HG02798 (cell line): ENCODE measurements around the gene TMEM221.

ENCODE experiments used
- ATAC-seq: cut with Tn5 transposase; IDR thresholded peaks from one replicate; pipeline ENCODE4 v1.9.1; 2021; ENCODE audit warnings: mild to moderate bottlenecking; ENCODE audit not compliant: unreplicated experiment, poor library complexity

Gene TMEM221

GRCh38 chr19:17406887-17407196 lies 41.6 kb downstream of the TMEM221 start:
- no peak for ATAC-seq

DNA sequence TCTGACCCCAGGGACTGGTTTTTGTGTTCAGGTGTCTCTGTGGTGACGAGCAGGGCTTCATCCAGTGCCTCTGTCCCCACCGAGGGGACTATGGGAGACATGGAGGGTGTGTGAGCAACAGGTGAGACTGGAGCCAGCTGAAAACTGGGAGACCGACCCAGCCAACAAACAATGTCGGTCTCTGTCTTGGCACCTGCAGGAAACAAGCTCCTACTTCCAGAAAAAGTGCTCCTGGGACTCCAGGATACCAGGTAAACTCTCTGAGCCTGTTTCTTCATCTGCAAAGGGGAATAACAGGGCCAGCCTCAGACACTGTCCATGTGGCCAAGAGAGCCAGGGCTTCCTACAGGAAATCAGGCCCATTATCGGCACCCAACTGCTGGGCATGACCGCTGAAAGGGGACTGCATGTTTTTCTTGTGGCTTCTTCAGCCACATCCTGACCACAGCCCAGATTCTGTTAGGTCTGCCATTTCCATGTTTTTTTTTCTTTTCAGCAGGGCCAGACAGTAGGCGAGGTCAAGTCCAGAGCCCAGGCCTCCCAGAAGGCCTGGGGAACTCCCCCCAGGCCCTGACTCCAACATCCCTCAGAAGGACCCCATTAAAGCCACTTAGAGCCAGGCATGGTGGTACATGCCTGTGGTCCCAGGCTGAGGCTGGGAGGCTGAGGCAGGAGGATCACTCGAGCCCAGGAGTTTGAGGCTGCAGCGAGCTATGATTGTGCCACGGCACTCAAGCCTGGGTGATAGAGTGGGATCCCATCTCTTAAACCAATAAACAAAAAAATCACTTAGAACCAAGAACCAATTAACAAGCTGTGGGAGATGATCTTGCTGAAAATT lies 42.2 kb downstream of the TMEM221 start:
- no peak for ATAC-seq

DNA sequence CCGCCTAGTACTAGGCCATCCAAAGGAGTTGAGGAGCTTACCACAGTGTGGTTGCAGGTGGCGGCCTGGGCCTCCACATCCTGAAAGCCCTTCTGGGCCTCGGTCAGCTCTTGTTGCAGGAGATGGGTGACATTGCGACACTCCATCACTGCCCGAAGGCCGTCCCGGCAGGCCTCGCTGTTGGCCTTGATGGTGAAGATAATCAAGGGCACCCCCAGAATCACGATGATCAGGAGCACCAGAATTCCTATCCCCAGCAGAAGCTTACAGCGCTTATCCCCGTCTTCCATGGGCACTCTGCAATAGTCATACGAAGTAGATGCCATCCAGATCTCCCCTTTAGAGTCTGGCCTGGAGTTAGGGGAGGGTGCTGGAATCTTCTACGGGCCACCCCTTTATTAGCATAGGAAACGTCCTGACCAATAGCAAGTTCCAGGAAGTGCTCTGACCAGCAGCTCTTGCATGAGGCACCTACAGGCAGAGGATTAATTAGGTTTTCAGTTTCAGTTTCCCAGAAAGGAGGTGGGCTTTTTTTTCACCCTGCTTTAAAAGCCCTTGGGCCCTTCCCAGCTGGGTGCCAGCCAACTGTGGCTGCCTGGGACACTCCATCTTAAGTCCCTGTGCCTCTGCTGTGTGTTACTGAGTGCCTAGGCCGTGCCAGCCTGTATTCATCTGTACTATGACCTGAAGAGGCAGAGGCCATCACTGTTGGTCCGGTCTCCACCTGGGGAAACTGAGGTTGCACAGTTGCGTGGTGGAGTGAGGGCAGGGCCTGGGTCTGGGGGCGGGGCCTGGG lies 43.0 kb downstream of the TMEM221 start, which contains the start of gene BST2:
Gene BST2, minus strand, starts transcription at position 381 of the 796 bp plus-strand sequence. Its CDS starts 55 bp downstream, at position 326.
- ATAC-seq, result peak; percentile 85

DNA sequence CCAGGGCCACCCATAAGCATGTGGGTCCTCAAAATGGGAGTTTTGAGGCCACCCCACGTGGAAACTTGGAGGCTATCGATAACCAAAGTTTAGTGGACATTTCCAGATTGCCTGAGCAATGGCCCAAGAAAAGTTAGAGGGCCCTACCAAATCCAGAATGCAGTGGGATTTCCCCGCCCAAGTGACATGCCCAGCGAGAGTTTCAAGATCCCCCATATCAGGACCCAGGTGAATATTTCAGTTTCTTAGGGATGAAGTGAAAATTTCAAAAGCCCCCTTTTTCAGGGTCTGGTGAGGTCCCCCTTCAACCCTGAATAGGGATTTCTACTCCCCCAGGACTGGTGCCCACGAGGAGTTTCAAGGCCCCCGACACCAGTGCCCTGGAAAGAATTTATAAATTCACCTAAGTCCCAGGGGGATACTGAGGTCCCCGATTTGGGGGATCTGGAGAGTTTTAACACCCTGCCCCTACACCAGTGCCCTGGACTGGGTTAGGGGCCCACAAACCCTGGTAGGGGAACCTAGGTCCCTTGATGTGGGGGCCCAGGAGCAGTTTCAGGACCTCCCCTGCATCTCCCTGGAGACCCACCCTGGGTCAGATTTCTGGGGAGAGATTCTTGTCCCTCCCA lies 43.7 kb downstream of the TMEM221 start:
- peak; percentile 1 for ATAC-seq

DNA sequence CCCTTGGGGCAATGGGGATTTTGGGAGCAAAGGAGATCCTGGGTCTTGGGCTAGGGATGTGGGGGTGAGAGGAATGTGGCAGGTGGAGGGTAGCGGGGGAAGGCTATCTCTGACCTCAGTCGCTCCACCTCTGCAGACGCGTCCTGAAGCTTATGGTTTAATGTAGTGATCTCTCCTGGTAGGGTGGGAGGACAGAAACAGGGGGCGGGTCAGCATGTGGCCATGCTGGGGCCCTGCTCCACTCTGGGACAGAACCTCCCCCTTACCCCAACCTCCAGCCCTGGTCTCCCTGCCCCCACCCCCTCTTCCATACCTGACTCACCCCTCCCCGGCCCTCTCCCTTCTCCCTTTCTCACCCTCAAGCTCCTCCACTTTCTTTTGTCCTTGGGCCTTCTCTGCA lies 44.5 kb downstream of the TMEM221 start:
- ATAC-seq, result no peak

DNA sequence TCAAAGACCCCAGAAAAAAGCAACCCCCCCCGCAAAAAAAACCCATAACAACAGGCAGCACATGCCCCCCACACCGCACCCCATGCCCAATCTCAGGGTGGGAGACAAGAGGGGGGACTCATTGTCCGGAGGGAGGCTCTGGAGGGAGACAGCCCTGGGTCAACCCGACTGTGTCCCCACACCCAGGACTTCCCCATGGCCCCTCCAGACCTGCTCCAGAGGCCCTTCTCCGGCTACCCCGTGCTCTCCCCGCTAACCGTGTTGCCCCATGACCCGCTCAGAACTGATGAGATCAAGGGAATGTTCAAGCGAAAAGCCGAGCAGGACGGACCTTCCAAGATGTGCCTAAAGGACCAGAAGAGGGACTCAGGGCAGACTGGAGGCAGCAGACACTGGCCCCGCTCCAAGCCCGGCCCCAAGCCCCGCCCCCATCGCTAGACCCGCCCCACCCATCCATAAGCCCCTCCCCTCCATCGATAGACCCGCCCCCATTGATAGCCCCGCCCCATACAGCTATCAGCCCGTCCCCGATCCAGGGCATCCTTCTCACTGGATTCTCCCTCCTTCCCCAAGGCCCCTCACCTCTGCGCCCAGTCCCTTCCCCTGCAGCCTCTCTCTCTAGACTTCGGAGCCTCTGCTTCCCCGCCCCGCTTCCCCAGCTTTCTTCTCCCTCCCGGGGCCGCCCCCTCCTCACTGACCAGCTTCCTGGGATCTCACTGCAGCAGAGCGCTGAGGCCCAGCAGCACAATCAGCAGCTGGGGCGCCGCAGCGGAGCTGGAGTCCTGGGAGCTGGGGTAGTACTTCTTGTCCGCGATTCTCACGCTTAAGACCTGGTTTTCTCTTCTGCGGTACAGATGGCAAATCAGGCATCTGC lies 45.2 kb downstream of the TMEM221 start:
- no peak for ATAC-seq

DNA sequence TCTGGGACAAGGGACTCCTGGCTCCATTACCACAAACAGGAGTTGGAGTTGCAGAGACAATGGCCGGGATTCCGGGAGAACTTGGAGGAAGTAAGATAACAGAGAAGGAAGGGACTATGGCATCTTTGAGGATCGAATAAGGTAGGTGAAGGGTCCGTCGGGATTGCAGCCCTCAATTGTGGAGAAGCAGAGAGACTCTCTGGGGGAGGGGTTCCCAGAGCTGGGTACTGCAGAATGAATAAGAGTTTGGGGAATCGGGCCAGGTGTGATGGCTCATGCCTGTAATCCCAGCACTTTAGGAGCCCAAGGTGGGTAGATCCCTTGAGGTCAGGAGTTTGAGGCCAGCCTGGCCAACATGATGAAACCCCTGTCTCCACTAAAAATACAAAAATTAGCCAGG lies 46.8 kb downstream of the TMEM221 start:
- no peak for ATAC-seq

DNA sequence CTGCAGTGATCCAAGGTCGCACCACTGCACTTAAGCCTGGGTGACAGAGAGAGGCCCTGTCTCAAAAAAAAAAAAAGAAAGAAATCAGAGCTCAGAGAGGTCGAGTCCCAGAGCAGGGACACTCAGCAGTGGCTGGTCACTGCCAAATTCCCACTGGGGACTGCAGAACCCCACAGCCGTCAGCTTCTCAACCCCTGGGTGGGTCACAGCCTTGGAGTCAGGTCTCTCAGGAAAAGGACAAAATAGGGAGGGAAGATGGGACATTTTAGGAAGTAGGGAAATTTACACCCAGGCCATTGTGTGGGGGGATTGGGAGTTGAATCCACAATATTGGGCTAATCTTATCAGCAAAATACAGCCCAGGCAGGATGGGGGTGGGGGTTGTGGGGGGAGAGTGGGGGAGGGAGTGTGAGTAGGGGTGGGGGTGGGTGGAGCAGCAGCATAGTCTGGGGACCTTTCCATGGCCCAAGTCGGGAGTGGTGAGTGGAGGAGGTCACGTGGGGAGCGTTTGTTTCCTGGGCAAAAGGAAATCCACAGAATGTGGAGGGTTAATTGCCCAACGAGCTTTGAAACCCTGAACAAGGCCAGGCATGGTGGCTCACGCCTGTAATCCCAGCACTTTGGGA lies 49.5 kb downstream of the TMEM221 start:
- no peak for ATAC-seq

DNA sequence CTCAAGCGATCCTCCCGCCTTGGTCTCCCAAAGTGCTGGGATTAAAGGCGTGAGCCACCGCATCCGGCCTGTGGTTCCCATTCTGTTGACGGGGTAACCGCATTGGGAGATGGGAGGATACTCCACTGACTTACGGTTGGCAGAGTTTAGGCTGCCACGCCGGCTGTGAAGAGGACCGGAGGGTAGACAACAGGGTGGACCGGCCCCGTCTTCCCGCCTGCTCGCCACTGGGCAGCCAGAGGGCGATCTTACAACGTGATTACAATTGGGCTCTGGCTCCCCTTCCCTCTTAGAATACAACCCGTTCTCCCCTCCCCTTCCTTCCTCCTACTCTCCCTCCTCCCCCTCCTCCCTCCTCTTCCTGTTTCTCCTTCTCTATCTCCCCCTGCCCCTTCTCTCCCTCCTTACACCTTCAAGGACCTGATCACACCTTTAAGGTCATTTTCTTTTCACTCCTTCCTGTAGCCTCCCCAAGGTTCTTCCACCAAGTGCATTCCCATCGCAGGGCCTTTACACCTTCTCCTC lies 53.5 kb downstream of the TMEM221 start:
- ATAC-seq, result no peak

DNA sequence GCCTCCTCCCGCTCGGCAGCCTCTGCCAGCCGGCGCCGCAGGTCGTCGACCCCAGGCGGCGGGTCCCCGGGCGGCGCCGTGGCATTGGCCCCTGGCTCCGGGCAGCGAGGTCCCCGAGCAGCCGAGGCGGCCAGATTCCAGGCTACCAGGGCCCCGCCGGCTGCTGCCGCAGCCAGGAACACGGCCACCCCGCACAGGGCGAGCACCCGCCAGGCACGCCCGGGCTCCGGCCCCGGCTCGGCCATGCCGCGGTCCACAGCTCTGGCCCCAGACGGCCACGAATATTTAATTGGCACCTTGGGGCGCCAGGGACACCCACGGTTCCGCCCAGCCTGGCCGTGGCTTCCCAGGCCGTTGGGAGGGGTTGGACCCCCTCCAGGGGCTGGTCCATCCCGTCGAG lies 54.6 kb downstream of the TMEM221 start, which contains the start of gene CCDC194:
Gene CCDC194, minus strand, starts transcription at position 283 of the 400 bp plus-strand sequence. Its CDS starts 38 bp downstream, at position 245.
- no peak for ATAC-seq

DNA sequence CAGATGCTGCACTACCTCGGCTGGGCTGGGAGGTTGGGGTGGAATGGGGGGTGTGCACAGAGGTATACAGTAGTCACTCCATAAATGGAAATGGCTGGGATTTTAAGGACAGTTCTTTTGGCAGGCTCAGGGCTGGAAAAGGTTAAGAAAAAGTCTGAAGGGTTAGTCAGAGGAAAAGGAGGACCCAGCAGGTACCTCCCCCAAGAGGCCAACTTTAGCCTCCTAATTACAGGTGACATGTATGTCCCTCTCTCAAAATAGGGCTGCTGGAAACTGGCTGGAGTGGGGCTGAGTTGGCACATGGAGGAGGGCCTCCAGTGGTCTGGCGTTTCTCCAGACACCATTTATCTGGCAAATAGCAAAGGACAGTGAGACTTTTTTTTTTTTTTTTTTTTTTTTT lies 55.5 kb downstream of the TMEM221 start:
- ATAC-seq, result no peak

DNA sequence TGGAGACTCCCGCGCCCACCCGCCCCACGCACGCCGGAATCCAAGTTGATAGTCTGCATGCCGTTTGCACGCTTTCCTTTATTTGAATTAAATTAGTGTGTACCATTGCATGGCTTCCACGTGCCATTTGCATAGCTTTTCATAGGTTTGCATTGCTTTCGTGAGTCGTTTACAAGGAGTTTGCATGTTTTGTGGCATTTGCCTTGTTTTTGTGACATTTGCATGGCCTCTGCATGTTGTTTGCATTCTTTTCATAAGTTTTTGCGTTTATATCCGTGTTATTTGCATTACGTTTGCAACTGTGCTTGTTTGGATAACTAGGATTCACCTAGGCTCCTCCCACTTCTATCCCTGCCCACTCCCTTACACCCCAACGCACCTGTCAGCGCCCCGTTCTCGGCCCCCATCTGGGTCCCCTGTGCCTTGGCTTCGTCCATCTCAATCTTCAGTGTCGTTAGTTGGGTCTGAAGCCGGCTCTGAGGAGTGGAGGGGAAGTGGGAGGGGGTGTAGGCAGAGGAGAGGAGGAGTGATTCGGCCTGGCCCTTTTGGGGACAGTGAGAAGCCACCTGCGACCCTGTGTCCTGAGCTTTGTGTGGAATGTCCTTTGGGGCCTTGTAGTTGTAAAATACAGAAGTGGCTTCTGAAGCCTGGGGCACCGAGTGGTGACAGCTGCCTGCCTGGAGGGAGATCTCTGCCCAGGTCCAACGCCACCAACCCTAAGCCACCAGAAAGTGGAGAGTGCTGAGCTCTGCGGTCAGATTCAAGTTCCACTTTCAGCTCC lies 56.9 kb downstream of the TMEM221 start:
- ATAC-seq, result no peak

- peak; percentile 95 for ATAC-seq
Measured at GRCh38 chr19:17390665-17391370, 57.6 kb downstream of the TMEM221 start.

- ATAC-seq, result no peak
Measured at GRCh38 chr19:17389957-17390664, 58.4 kb downstream of the TMEM221 start.

DNA sequence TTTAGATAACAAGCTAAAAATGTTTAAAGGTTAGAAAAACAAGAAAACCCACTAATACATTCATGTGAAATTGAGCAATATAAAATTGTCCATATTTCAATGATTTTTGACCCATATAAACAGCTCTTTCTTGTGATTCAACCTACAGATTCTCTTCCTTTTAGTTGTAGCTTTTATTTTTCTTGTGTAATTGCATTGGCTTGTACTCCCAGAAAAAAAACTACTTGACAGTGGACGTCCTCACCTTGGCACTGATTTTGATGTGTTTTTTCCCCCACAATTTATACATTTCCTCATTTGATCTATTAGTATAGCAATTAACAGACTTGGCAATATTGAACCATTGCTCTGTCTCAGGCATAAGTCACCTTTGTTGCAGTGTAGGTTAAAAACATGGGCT lies 59.2 kb downstream of the TMEM221 start:
- ATAC-seq, result no peak

- ATAC-seq, result no peak
Measured at GRCh38 chr19:17385878-17386611, 62.4 kb downstream of the TMEM221 start.
